SU-DHL-6 (cell line): ENCODE measurements around the gene HBG2.

ENCODE experiments used
- H2AFZ ChIP-seq: fragments of 200-600 bp; sonication (generic); 2 replicates; pipeline ENCODE4 v1.6.1; 2014; ENCODE audit warnings: low read depth, mild to moderate bottlenecking, moderate library complexity, mixed read lengths, antibody characterized with exemption, low read length; ENCODE audit not compliant: severe bottlenecking
- H3F3A ChIP-seq: fragments of 200-600 bp; shearing (Covaris generic); 2 replicates; pipeline ENCODE4 v1.6.0; 2016; ENCODE audit warnings: antibody characterized with exemption, mild to moderate bottlenecking; ENCODE audit not compliant: insufficient read depth
- H3K27ac ChIP-seq: fragments of 200-600 bp; sonication (generic); 2 replicates; pipeline ENCODE4 v1.5.1; 2016; ENCODE audit warnings: low read depth, mild to moderate bottlenecking, low read length, moderate library complexity, mixed read lengths
- H3K27me3 ChIP-seq: fragments of 200-600 bp; sonication (generic), shearing (Covaris generic); 2 replicates; pipeline ENCODE4 v1.6.0; 2014; ENCODE audit warnings: mild to moderate bottlenecking, low read length
- H3K36me3 ChIP-seq: fragments of 200-600 bp; sonication (generic); 2 replicates; pipeline ENCODE4 v1.6.1; 2014; ENCODE audit warnings: mild to moderate bottlenecking, low read length, mixed read lengths
- H3K4me2 ChIP-seq: fragments of 300-600, 200-600 bp; shearing (Covaris generic), sonication (generic); 2 replicates; pipeline ENCODE4 v1.6.0; 2014; ENCODE audit warnings: low read length, low read depth, mild to moderate bottlenecking; ENCODE audit not compliant: poor library complexity, severe bottlenecking
- H3K4me3 ChIP-seq: fragments of 200-600 bp; sonication (generic); 2 replicates; pipeline ENCODE4 v1.5.1; 2014; ENCODE audit warnings: antibody characterized with exemption, low read length, mild to moderate bottlenecking, mixed read lengths; ENCODE audit not compliant: insufficient read depth, poor library complexity, severe bottlenecking
- H3K79me2 ChIP-seq: fragments of 200-600 bp; sonication (generic); 2 replicates; pipeline ENCODE4 v1.6.1; 2014; ENCODE audit warnings: mild to moderate bottlenecking, low read length, moderate library complexity; ENCODE audit not compliant: insufficient read depth
- H3K9ac ChIP-seq: fragments of 200-600 bp; sonication (generic); 2 replicates; pipeline ENCODE4 v1.7.0; 2014; ENCODE audit warnings: mild to moderate bottlenecking, low read length
- H3K9me2 ChIP-seq: fragments of 200-600 bp; sonication (generic); replicated peaks from 2 replicates; pipeline ENCODE4 v1.6.1; 2014; ENCODE audit warnings: low read length; ENCODE audit not compliant: insufficient read depth
- H3K9me3 ChIP-seq: fragments of 200-600 bp; sonication (generic); 2 replicates; pipeline ENCODE4 v1.6.1; 2014; ENCODE audit warnings: low read length, mixed read lengths; ENCODE audit not compliant: insufficient read depth
- H4K20me1 ChIP-seq: fragments of 200-600 bp; sonication (generic); 2 replicates; pipeline ENCODE4 v1.6.1; 2014; ENCODE audit warnings: low read depth, mild to moderate bottlenecking, antibody characterized with exemption, low read length, moderate library complexity, mixed read lengths
- CTCF ChIP-seq: fragments of 200-600 bp; sonication (generic); IDR thresholded peaks from one replicate; pipeline ENCODE4 v1.5.1; 2017; ENCODE audit warnings: antibody characterized with exemption, mild to moderate bottlenecking, low read length, moderate library complexity; ENCODE audit not compliant: insufficient read depth, poor library complexity, severe bottlenecking
- EZH2phosphoT487 ChIP-seq: fragments of 200-600 bp; sonication (generic), shearing (Covaris generic); conservative IDR thresholded peaks from 2 replicates; pipeline ENCODE4 v1.6.1; 2018; ENCODE audit warnings: mild to moderate bottlenecking, antibody characterized with exemption, low read length, moderate library complexity, mixed read lengths

The HBG2 gene

GRCh38 chr11:5226732-5227310 lies 27.8 kb downstream of the HBG2 start, which contains the start of gene HBB:
TSS of gene HBB (minus strand) at chr11:5227071. CDS start at chr11:5227021, 50 bp downstream.
- Histone ChIP-seq H3K9me3 (no peaks in the 10 kb centered on the region), H3K9me2 (no peaks in the 10 kb centered on the region), H3K4me3 (no peak within 1 kb of the TSS), H3K27me3 (no peaks in the 10 kb centered on the region), H2AFZ (no peak within 1 kb of the TSS), H3K9ac (no peak within 1 kb of the TSS), H3K36me3 (no peaks in the 10 kb centered on the region), H3F3A (no peaks in the 10 kb centered on the region), H3K4me2 (no peak within 1 kb of the TSS), H3K79me2 (no peaks in the 10 kb centered on the region), H4K20me1 (no peaks in the 10 kb centered on the region), H3K27ac (no peak within 1 kb of the TSS)
- no peak for TF ChIP-seq EZH2phosphoT487
- no peak for TF ChIP-seq CTCF

GRCh38 chr11:5225480-5225871 lies 29.1 kb downstream of the HBG2 start:
- Histone ChIP-seq H2AFZ (no peak overlapping the region), H3K79me2 (no peaks in the 10 kb centered on the region), H3F3A (no peaks in the 10 kb centered on the region), H3K36me3 (no peaks in the 10 kb centered on the region), H3K27ac (no peak overlapping the region), H3K4me3 (no peak overlapping the region), H3K27me3 (no peaks in the 10 kb centered on the region), H3K9me2 (no peaks in the 10 kb centered on the region), H4K20me1 (no peaks in the 10 kb centered on the region), H3K9ac (no peak overlapping the region), H3K9me3 (no peaks in the 10 kb centered on the region), H3K4me2 (no peak overlapping the region)
- no peak for TF ChIP-seq CTCF
- TF ChIP-seq EZH2phosphoT487, result no peak

- Histone ChIP-seq H4K20me1 (no peaks in the 10 kb centered on the region), H3F3A (no peaks in the 10 kb centered on the region), H2AFZ (no peak overlapping the region), H3K79me2 (no peaks in the 10 kb centered on the region), H3K36me3 (no peaks in the 10 kb centered on the region), H3K27ac (no peak overlapping the region), H3K4me3 (no peak overlapping the region), H3K4me2 (no peak overlapping the region), H3K9me2 (no peaks in the 10 kb centered on the region), H3K9ac (no peak overlapping the region), H3K9me3 (no peaks in the 10 kb centered on the region), H3K27me3 (no peaks in the 10 kb centered on the region)
- TF ChIP-seq EZH2phosphoT487 (no peak), CTCF (no peak)
These were observed 29.8 kb downstream of the HBG2 start for GRCh38 chr11:5224538-5225479.
